HUDEP-2 (cell line): ENCODE data around the gene MYH7.
"Not testable (repeated sequence)": the region's sequence is repeated elsewhere in the genome, so short reads cannot be mapped to it uniquely, and the experiment has no call there.

Source experiments
- DNase-seq, 76 experiments: peaks; one replicate each; lab custom pipeline; 2025; ENCODE audit not compliant: unreplicated experiment in 76 of 76; lab: John Stamatoyannopoulos, UW

The MYH7 gene

DNA sequence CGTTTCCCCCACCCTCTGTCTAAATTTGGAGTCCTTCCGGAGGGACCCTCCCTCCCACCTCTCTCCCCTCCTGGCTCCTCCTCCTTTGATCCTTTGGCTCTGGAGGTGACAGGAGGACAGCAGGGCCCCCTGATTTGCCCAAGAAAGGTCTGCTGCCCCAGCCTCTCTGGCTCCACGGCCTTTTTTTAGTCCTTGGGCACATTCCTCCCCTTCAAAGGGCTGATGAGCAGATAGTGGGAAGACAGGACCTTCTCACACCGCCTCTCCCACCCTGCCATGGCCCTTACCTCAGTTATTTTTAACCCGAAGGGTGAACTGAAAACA lies 27.2 kb downstream of the MYH7 start:
- DNase-seq, result no peak

DNA sequence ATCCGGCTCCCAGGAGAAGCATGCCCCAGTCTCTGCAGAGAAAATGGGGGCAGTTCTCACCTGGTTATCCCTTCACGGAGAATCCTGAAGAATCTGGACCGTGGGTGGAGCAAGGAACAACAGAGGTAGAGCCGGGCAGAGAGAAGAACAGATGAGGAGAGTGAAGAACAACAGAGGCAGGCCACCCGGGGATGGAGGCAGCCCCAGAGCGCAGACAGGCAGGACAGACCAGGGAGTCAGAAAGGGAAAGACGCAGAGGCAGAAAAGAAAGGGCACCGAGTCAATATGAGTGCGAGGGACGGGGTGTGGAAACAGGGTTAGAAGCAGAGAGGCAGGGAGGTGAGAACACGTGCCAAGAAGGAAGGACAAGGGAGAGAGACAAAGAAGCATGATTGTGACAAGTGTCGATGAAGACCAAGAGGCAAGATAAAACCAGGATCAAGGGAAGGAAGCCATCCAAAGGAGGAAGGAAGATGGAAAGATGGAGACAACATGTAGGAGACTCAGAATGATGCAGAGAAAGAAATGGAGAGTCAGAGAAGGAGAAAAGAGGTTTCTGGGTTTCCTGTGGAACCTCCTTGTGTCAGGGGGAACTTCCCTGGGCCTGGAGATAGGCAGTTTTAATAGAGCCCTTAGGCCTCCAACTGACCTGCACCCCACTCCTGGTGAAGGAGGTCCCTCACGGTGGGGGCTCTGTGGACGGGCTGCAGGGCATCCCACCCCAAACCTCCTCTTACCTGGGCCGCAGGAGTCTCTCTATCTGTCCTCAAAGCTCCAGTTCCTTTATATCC lies 27.7 kb downstream of the MYH7 start, which contains the start of gene MYH6:
TSS of gene MYH6 (minus strand) at position 758 of the 791 bp plus-strand sequence. CDS start 1,050 bp downstream, outside the sequence.
- DNase-seq, result no peak

DNA sequence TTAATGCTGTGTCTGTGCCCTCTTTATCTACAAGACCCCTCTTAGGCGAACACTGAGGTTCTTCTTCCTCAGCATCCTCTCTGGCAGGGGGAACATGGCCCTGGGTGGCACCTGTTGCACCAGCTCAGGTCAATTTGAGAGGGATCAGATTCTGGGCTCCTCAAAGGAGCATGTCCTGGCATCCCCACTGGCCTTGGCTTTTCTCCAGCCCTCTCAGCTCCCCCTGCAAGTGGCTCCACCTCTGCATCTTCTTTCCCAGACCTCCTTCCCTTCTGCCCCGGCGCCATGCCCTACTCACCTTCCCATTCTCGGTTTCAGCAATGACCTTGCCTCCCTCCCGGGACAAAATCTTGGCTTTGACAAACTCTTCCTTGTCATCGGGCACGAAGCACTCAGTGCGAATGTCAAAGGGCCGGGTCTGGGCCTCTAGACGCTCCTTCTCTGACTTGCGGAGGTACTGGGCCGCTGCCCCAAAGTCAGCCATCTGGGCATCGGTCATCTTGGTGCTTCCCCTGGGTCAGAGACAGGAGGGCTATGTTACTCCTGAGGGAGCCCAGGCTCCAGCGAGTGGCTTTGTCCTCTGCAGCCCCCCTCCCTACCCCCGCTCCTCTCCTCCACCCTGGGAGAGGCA lies 28.6 kb downstream of the MYH7 start:
- DNase-seq, result no peak

DNA sequence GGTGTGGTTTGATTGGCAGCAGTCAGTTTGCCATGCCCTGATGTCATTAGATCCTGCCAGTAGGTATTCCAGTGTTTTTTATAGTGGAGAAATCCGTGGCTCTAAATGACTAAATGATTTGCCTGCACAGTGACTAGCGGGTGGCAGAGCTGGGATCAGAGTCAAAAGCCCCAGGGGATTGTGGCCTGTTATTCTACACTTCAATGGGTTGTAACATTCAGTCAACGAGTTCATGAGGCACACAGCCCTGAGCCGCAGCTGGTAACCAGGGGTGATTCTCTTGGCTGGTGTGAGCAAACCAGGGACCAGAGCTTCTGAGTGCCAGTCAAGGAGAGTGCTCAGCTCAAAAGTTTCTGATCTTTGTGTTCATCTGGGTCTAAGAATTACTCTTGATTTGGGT lies 29.2 kb downstream of the MYH7 start:
- no peak for DNase-seq

DNA sequence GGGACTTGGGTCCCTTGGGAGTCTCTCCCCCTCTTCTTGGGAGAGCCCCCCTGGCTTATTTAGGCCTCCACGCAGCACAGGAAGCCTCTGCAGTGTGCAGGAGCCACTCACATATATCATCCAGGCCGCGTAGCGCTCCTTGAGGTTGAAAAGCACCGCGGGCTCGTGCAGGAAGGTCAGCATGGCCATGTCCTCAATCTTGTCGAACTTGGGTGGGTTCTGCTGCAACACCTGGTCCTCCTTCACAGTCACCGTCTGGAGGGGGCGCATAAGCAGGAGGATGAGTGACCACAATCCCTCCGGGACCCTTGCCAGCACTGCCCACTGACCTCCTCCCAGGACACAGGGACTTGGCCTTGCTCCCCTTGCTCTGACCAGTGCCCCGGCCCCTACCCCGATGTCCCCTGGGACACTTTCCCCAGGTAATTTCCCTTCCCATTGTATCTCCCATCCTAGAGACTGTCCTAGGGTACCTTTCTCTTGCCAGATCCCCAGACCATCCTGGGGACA lies 29.9 kb downstream of the MYH7 start:
- no peak for DNase-seq

DNA sequence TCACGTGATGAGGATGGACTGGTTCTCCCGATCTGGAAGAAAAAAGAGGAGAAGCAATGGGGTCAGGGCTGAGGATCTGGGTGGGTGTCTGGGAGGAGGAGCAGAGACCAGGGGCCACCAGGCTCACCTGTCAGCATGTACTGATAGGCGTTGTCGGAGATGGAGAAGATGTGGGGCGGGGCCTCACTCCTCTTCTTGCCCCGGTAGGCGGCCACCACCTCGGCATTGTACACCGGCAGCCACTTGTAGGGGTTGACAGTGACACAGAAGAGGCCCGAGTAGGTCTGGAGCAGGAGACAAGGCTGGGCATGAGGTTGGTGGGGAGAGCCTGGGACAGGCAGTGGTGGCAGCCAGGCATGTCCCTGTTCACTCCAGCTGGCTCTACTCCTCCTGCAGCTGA lies 30.4 kb downstream of the MYH7 start:
- DNase-seq, result no peak

DNA sequence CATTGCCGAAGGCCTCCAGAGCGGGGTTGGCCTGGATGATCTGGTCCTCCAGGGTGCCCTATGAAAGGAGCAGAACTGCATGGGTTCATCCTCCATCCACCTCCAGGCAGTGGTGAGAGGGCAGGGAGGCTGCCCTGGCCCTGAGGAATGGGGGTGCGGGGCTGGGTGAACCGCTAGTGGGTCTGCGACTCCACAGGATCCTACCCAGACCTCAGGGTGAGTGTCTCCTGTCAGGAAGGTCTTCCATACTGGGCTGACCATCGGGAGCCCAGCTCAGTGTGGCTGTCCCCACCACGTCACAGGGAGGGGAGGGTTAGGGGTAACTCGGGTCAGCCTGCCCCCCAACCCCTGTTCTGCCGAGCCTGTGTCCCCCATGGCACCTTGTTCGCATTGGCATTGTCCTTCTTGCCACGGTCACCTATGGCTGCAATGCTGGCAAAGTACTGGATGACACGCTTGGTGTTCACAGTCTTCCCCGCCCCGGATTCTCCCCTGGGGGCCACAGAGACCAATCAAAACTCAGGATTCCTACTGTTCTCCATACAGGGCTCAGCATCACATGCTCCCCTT lies 31.0 kb downstream of the MYH7 start:
- no peak for DNase-seq

DNA sequence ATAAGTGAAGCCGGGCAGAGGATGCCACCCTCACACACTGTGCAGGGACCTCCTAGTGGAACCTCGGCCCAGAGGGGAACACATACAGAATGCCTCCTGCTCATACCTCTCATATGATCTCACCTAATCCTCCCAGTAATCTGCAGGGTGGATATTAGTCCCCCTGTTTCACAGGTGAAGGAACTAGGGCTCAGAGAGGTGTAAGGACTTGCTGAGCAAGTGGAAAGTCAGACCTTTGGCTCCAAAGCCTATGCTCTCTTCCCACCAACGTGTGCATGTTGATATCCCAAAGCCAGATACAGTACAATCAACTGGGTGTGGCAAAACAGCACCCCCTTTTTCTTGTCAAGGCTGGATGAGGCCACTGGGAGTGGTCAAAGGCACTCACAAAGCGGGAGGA lies 31.6 kb downstream of the MYH7 start:
- no peak for DNase-seq

DNA sequence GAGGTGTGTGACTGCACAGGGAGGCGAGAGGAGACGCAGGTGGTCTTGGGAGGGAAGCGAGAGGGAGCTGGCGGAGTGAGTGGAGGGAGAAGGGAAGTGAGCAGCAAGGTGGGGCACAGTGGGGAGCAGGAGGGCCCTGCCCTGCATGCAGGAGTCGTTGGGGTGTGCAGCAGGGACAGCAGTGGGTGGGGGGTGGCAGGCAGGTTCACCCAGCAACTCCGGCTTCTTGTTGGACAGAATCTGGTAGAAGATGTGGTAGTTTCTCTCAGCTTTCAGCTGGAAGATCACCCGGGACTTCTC lies 32.4 kb downstream of the MYH7 start:
- no peak for DNase-seq

DNA sequence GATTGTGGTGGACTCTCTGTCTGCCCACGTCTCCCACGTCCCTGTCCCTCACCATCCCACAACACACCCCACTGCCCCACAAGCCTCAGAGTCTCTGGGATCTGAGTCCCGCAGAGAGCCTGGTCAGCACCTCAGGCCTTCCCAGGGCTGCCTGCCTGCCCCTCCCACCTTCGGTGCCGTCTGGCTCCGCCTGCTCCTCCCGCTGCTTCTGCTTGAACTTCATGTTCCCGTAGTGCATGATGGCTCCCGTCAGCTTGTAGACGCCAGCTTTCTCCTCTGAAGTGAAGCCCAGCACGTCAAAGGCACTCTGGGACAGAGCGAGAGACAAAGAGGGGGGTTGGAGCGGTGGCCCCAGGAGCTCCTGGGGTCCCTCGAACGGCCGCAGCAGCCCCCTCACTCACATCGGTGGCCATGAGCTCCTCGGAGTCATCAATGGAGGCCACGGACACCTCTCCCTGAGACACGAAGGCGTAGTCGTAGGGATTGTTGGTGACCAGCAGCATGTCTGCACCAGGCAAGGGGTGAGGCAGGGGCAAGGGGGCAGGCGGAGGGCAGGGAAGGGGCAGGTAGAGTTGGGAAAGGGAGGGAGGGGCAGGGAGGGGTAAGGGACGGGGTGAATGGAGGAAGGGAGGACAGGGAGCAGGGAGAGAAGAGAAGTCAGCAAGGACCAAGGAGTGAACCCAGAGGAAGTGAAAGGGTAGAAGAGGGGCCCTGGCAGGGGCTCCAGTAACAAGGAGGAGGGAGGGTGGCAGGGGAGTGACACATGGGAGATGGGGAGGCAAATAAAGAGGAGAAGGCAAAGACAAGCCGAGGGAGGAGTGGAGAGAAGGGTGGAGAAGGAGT lies 32.9 kb downstream of the MYH7 start:
- DNase-seq, result no peak

DNA sequence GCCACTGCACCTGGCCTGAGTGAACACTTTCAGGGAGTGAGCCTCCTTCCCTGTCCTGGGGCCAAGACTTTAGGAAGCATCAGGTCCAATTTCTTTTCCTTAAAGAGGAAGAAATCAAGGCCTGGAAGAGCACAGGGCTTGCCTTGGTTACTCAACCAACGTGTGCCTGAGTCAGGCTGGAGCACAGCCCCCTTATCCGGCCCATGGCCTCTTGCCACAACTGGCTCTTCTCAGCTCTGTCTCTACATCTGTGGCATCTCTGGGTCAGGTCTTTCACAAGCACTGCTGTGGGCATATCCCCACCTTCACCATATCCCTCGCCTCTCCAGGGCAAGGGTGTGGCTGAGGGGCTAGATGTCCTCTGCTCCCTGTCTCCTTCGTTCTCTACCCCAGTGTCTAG lies 34.2 kb downstream of the MYH7 start:
- no peak for DNase-seq

DNA sequence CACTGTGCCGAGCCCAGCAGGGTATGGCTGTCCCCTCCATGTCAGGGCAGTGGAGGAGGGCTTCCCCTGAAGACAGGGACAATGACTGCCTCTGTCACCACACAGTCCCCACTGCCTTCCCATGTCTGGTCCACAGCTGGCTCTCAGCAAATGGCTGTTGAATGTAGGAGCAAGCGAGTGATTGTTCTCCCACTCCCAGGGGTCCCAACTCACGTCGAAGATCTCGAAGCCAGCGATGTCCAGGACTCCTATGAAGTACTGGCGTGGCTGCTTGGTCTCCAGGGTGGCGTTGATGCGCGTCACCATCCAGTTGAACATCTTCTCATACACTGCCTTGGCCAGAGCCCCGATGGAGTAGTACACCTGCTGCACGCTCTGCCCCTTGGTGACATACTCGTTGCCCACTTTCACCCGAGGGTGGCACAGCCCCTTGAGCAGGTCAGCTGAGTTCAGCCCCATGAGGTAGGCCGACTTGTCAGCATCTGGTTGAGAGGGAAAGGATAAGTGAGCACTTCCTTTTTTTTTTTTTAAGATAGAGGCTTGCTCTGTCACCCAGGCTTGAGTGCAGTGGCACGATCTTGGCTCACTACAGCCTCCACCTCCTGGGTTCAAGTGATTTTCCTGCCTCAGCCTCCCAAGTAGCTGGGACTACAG lies 34.8 kb downstream of the MYH7 start:
- not testable (repeated sequence) for DNase-seq

DNA sequence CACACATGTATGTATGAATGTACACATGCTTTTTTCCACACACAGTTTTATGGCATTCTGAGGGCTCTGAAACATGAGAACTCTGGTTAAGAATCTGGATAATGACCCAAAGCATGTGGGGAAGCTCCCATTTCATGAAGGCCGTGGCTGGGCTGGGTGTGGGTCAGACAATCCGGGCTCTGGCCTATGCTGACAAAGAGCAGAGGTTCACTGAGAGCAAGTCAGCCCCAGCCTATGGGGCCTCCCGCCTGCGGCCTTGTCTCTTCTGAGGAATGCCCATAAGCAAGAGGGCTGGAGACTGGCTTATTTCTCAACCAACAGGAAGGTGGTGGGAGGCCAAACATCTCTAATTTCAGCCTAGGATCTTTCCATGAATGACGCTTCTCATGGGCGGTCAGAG lies 35.9 kb downstream of the MYH7 start:
- DNase-seq, result no peak

DNA sequence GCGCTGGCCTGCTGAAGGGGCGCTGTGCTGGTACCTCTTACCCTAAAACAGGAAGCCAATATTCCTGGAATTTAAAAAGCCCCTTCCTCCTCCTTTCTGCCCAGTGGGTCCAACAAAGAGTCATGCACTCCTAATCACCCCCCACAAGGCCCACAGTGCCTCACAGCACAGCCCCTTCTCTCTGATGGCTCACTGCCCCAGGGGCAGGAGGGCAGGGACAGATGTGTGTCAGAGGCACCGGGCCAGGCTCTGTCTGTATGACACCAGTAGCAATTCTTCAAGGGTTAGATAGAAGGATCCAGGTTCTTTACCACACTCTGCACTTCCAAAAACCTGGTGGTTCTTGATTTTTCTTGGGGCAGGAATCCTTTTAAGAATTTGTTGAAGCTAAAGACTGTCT lies 36.3 kb downstream of the MYH7 start:
- DNase-seq, result no peak

DNA sequence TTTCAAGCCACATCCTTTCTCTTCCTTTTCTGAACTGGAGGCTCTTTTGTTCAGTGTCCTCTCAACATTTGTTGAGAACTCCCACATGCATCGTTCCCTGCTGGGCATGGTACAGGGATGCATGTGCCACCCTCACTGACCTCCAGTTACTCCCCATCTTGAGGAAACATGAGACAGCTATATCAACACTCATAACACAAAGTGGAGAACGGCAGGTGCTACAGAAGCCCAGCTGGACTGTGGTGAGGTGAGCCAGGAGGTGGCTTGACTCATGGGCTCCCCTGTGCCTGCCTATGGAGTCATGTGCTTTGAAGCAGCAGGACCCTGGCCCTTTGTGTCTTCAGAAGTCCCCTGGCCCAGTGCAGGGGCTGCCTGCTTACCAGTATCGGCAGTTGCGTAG lies 37.1 kb downstream of the MYH7 start:
- no peak for DNase-seq

DNA sequence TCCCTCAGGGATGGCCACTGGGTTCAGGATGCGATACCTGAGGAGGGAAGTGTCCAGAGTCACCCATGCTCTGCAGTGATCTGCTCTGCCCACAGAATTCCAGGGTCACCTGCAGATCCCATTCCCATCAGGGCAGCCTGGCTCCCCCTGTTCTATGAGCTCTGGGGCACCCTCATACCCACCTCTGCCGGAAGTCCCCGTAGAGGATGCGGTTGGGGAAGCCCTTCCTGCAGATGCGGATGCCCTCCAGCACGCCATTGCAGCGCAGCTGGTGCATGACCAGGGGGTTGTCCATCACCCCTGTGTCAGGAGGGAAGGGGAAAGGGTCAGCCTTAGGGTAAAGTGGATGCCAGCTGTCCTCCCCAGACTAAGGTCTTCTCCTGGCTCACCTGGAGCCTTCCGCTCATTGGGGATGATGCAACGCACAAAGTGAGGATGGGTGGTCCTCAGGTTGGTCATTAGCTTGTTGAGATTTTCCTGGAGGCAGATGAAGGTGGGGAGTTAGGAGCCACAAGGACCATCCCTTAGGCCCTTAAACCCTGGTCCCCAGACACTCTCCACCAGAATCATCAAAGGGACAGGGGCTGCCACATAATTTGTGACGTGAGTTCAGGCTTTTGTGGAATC lies 38.6 kb downstream of the MYH7 start:
- DNase-seq, result no peak

DNA sequence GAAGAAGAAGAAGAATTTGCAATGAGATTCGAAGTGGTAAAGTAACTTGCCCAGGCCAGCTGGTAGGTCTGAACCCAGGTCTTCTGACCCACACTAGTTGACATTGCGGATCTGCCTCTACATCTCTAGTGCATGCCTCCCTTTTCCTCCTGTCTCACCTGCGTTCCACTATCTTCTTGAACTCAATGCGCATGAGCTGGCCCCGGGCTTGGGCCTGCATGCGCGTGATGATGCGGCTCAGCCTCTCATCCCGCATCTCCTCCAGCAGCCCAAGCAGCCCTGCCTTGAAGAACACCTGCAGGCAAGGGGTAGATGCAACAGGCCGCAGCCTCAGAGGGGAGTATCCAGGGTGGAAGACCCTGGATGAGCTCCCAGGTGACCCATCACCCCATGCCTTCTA lies 39.3 kb downstream of the MYH7 start:
- DNase-seq, result no peak

DNA sequence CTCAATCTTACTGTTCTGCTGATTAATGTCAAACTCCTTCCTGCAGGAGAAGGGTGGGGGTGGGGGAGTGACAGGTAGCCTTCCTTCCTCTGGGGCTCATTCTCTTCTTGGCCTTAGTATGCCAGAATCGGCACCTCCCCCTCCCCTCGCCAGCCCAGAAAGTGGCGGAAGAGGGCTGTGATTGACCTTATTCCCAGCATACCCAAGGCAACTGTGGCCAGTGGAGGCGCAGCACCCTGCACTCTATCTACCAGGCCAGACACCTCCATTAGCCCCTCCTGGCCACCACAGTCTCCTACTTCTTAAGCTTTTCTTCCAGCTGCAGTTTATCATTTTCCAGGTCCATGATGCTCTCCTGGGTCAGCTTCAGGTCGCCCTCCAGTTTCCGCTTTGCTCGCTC lies 42.8 kb downstream of the MYH7 start:
- DNase-seq, result no peak

DNA sequence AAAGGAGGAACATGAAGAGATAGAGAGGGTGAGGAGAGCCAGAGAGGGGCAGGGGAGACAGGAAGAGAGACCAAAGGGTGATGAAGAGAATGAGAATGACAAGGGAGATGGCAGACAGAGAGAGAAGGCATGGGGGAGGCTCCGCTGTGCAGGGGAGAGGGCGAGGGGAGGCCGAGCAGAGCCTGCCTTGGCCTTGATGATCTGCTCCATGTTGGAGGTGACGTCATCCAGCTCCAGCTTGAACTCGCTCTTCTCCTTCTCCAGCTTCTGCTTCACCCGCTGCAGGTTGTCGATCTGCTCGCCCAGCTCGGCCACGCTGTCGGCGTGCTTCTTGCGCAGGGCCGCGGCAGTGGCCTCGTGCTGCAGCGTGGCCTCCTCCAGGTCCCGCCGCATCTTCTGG lies 45.6 kb downstream of the MYH7 start:
- not testable (repeated sequence) for DNase-seq

DNA sequence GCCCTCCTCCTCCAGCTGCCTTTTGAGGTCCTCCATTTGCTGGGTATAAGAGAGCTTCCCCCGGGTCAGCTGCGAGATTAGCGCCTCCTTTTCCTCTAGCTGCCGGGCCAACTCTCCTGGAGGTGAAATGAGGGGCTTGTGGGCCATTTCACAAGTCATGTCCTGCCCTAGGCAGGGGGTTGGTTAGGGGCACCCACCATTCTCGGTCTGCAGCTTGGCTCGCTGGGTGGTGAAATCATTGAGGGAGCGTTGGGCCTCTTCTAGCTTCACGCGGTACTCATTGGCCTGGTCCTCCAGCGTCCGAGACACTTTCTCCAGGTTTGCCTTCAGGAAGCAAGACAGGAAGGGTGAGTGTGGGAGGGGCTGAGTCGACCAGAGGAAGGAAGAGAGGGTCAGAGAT lies 46.1 kb downstream of the MYH7 start:
- DNase-seq, result no peak
